Kidney (tissue), 14 donors: ENCODE data around the gene TRMT6. TPM values are rescaled to one million over a fixed set of nuclear protein-coding genes. Genes with fewer than 3 reads are reported as not detected.

ENCODE experiments used
- DNase-seq, 5 donors: peaks; one replicate each; pipeline ENCODE4 v3.0.0-alpha.2; 2013 to 2020
- FAIRE-seq: peaks from 2 replicates; lab custom pipeline; 2012; peaks lifted over from hg19 to GRCh38; lab: Jason Lieb, UNC
- H3K27ac ChIP-seq, 2 donors: one replicate each; pipeline ENCODE4 v1.7.0; 2013; ENCODE audit warnings: low read depth in 2 of 2, low read length in 2 of 2, inconsistent platforms in 1 of 2
- H3K27me3 ChIP-seq: one replicate; pipeline ENCODE4 v1.7.1; 2013; ENCODE audit warnings: low read length, inconsistent platforms; ENCODE audit not compliant: control insufficient read depth, insufficient read depth
- H3K36me3 ChIP-seq, 3 donors: one replicate each; pipeline versions ENCODE4 v1.7.0 to v1.7.1; 2013; ENCODE audit warnings: low read length in 3 of 3, control low read depth in 1 of 3, inconsistent platforms in 1 of 3; ENCODE audit not compliant: insufficient read depth in 3 of 3, control insufficient read depth in 2 of 3
- H3K4me1 ChIP-seq, 3 donors: one replicate each; pipeline versions ENCODE4 v1.7.0 to v1.7.1; 2013; ENCODE audit warnings: low read length in 3 of 3, inconsistent platforms in 1 of 3, low read depth in 1 of 3; ENCODE audit not compliant: control insufficient read depth in 2 of 3, insufficient read depth in 2 of 3
- H3K4me3 ChIP-seq, 3 donors: one replicate each; pipeline versions ENCODE4 v1.7.0 to v1.8.1; 2013; ENCODE audit warnings: low read length in 3 of 3, control low read depth in 1 of 3, inconsistent platforms in 1 of 3
- H3K9ac ChIP-seq, 3 donors: one replicate each; pipeline versions ENCODE4 v1.7.0 to v1.7.1; 2013; ENCODE audit warnings: low read length in 3 of 3, control low read depth in 1 of 3, inconsistent platforms in 1 of 3
- H3K9me3 ChIP-seq, 3 donors: one replicate each; pipeline versions ENCODE4 v1.7.0 to v1.7.1; 2013; ENCODE audit warnings: low read length in 3 of 3, control low read depth in 1 of 3, inconsistent platforms in 1 of 3; ENCODE audit not compliant: control insufficient read depth in 2 of 3, insufficient read depth in 1 of 3
- intact Hi-C: fragments of 100-400 bp; cut with DNase I; formaldehyde crosslinking; loops from one replicate; pipeline ENCODE4 v1.11.1; 2022
- polyA plus RNA-seq: library from polyadenylated mRNA; stranded (reverse); fragments of 350-450 nt; fragmentation: Illumina TruSeq; extraction: RNeasy Lipid Tissue Mini Kit (QIAGEN cat#74804); gene quantifications from one replicate; pipeline ENCODE4 v1.2.3, GENCODE V29; 2014; ENCODE audit warnings: low read depth, low replicate concordance; ENCODE audit not compliant: insufficient read depth
- total RNA-seq: library from RNA; stranded (reverse); fragmentation: NEBNext Ultra II Directional; extraction: Animal tissue kit (Norgen Biotek cat#: 25700); gene quantifications from one replicate; pipeline ENCODE4 v1.2.1, GENCODE V29; 2021
- TF ChIP-seq, protein P1 (sequence below): IDR thresholded peaks from 3 replicates; pipeline ENCODE4 v1.5.1; 2012; ENCODE audit warnings: mild to moderate bottlenecking, moderate library complexity, borderline replicate concordance; ENCODE audit not compliant: insufficient read depth; ENCODE audit errors: extremely low read depth
- donor health status: control.
- donor health status: control.
- donor health status: control.
- donor health status: control.
- donor health status: control.
- donor health status: DM: yes; HTN: yes; CAD: no.
- donor health status: Normal renal cell carcinoma (clear cell type).

Gene TRMT6
- total and polyA plus RNA-seq, 2 donors from 2014 or later: 9.1 to 12.3 TPM

DNA sequence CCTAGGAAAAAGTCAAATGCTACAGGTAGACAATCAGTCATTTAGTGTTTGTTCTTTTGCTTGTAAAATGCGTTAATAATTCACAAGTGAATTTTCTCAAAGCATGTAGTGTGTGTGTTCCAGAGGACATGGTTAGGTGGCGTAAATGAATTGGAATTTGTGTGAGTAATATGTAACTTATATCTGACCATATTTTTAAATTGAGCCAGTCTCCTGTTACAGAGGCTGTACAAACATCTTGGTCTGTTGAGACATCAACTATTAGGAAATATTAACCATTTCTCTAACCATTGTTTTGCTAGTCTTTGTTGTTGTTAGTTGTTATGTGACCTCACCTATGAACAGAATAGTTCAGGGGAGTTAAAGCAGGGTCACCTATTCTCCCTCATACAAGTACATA is 22.8 kb upstream of the TRMT6 start:
- TF ChIP-seq, protein P1, sequence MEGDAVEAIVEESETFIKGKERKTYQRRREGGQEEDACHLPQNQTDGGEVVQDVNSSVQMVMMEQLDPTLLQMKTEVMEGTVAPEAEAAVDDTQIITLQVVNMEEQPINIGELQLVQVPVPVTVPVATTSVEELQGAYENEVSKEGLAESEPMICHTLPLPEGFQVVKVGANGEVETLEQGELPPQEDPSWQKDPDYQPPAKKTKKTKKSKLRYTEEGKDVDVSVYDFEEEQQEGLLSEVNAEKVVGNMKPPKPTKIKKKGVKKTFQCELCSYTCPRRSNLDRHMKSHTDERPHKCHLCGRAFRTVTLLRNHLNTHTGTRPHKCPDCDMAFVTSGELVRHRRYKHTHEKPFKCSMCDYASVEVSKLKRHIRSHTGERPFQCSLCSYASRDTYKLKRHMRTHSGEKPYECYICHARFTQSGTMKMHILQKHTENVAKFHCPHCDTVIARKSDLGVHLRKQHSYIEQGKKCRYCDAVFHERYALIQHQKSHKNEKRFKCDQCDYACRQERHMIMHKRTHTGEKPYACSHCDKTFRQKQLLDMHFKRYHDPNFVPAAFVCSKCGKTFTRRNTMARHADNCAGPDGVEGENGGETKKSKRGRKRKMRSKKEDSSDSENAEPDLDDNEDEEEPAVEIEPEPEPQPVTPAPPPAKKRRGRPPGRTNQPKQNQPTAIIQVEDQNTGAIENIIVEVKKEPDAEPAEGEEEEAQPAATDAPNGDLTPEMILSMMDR: no peak
- H3K27ac ChIP-seq: no peak overlapping the region
- no peak overlapping the region for H3K4me3 ChIP-seq
- no peaks in the 10 kb centered on the region for H3K4me1 ChIP-seq
- peaks cover 0 to 3% (median 0%) of the 10 kb centered on the region in 3 donors for H3K36me3 ChIP-seq
- H3K9me3 ChIP-seq: no peaks in the 10 kb centered on the region
- DNase-seq (peak in 2 of 5 donors; percentile 16 to 32), FAIRE-seq (peak; percentile 13)
- no peaks in the 10 kb centered on the region for H3K27me3 ChIP-seq
- intact Hi-C loops: no loop called here
- no peak overlapping the region for H3K9ac ChIP-seq

DNA sequence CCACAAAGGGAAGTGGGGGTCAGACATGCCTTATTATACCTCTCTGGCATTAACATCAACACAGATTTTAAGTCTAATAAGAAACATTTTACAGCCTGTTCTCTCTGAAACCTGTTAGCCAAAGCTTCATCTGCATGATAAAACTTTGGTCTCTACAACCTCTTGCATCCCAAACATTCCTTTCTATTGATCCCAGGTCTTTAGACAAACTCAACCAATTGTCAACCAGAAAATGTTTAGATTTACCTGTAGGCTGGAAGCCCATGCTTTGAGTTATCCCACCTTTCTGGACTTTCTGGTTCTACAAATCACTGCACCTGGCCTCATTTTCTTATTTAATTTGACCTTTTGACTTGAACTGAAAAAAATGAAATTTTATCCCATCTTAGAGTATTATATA is 20.9 kb upstream of the TRMT6 start:
- FAIRE-seq: no peak

DNA sequence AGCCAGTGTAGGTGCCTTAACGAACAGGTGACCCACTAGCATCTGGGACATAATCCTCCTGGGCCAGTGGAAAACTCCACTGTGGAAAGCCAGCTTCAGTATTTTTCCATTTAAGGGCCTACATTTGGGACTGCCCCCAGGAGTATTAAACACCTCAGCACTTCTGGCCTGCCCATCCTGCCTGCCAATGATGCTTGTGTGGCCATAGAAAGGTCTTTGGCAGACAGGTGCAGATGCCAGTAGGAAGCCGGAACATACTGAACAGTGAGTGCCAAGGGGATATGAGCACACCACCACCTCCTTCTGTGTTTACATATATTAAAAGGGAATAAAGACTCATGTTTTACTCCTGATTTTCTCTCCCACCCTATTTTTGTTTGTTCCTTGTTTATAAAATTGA is 20.0 kb upstream of the TRMT6 start:
- TF ChIP-seq, protein P1: no peak
- DNase-seq: no peak
- intact Hi-C loops: no loop called here
- Histone ChIP-seq H3K27me3 (no peaks in the 10 kb centered on the region), H3K4me3 (no peak overlapping the region), H3K27ac (no peak overlapping the region), H3K4me1 (no peaks in the 10 kb centered on the region), H3K36me3 (peaks cover 0 to 5% (median 0%) of the 10 kb centered on the region in 3 donors), H3K9ac (no peak overlapping the region), H3K9me3 (no peaks in the 10 kb centered on the region)
- FAIRE-seq: no peak

More for the DNA sequence above, 20.9 kb upstream of the TRMT6 start:
- no peak overlapping the region for H3K4me3 ChIP-seq
- no peaks in the 10 kb centered on the region for H3K4me1 ChIP-seq
- H3K9me3 ChIP-seq: no peaks in the 10 kb centered on the region
- no peak overlapping the region for H3K27ac ChIP-seq
- H3K36me3 ChIP-seq: peaks cover 0 to 5% (median 0%) of the 10 kb centered on the region in 3 donors
- DNase-seq: no peak
- TF ChIP-seq, protein P1: no peak
- intact Hi-C loops: no loop called here
- H3K9ac ChIP-seq: no peak overlapping the region
- no peaks in the 10 kb centered on the region for H3K27me3 ChIP-seq

DNA sequence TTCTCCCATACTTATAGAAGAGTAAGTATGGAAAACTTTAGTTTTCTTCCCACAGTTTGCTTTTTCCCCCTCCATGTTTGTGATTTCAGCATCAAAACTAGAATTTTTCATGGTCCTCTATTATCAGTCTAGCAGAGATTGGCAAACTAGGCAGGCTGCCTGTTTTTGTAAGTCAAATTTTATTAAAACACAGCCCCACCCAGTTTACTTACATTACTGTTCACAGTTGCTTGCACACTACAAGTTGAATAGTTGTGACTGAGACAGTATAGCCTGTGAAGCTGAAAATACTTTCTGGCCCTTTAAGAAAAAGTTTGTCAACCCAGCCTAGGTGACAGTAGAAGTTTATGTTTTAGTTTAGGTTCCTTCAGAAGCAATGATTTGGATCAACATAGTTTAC is 19.6 kb upstream of the TRMT6 start:
- TF ChIP-seq, protein P1: no peak
- no peak for FAIRE-seq
- Histone ChIP-seq H3K4me3 (no peak overlapping the region), H3K9ac (no peak overlapping the region), H3K4me1 (no peaks in the 10 kb centered on the region), H3K36me3 (peaks cover 0 to 5% (median 0%) of the 10 kb centered on the region in 3 donors), H3K27me3 (no peaks in the 10 kb centered on the region), H3K27ac (no peak overlapping the region), H3K9me3 (no peaks in the 10 kb centered on the region)
- intact Hi-C loops: no loop called here
- DNase-seq: no peak
